IMR-90 (cell line): ENCODE results near the gene IFNG-AS1. TPM values are rescaled to one million over a fixed set of nuclear protein-coding genes. Genes with fewer than 3 reads are reported as not detected.

Experiments used
- ATAC-seq: fragments of 200-7000 bp; cut with Tn5 transposase; 2 replicates; pipeline ENCODE4 v1.9.1; 2020; ENCODE audit warnings: low read depth, mild to moderate bottlenecking, moderate library complexity
- BruUV-seq: library from RNA; stranded (reverse); fragments of 400-500 nt; replicated peaks from 2 replicates; lab custom pipeline; 2021; lab: Mats Ljungman, UMichigan
- CTCF ChIA-PET: fragments of 300-600 bp; formaldehyde crosslinking; extraction: SDS; loops from one replicate; lab custom pipeline; 2021; ENCODE audit warnings: antibody characterized with exemption; lab: Yijun Ruan, JAX
- POLR2A ChIA-PET: fragments of 300-600 bp; sonication (Branson Sonifier 250); formaldehyde crosslinking; loops from one replicate; lab custom pipeline; 2022; ENCODE audit warnings: antibody characterized with exemption; ENCODE audit not compliant: unreplicated experiment; lab: Charles Lee
- DNase-seq: peaks from one replicate; pipeline ENCODE4 v3.0.0; 2013
- H2AFZ ChIP-seq: replicated peaks from 2 replicates; pipeline ENCODE3; 2013; ENCODE audit warnings: low read length, mild to moderate bottlenecking; ENCODE audit not compliant: poor library complexity
- H2AK5ac ChIP-seq: 2 replicates; pipeline ENCODE4 v1.6.1; 2013; ENCODE audit warnings: low read depth, low read length, inconsistent platforms
- H2AK9ac ChIP-seq: replicated peaks from 2 replicates; pipeline ENCODE3; 2013; ENCODE audit warnings: mild to moderate bottlenecking, low read depth, low read length, moderate library complexity; ENCODE audit not compliant: poor library complexity
- H2BK120ac ChIP-seq: 2 replicates; pipeline ENCODE4 v1.6.1; 2013; ENCODE audit warnings: low read depth, low read length, inconsistent platforms
- H2BK15ac ChIP-seq: 3 replicates; pipeline ENCODE4 v1.6.1; 2013; ENCODE audit warnings: low read depth, low read length, inconsistent platforms
- H2BK20ac ChIP-seq: 2 replicates; pipeline ENCODE4 v1.6.1; 2013; ENCODE audit warnings: low read depth, mild to moderate bottlenecking, inconsistent platforms, low read length, moderate library complexity
- H2BK5ac ChIP-seq: 2 replicates; pipeline ENCODE4 v1.6.1; 2013; ENCODE audit warnings: mild to moderate bottlenecking, low read depth, low read length, inconsistent platforms; ENCODE audit not compliant: poor library complexity, severe bottlenecking
- H3K14ac ChIP-seq: replicated peaks from 2 replicates; pipeline ENCODE4 v1.6.1; 2013; ENCODE audit warnings: low read depth, low read length, inconsistent platforms
- H3K18ac ChIP-seq: 2 replicates; pipeline ENCODE4 v1.6.1; 2013; ENCODE audit warnings: low read depth, low read length, control low read depth
- H3K23ac ChIP-seq: 2 replicates; pipeline ENCODE4 v1.6.1; 2013; ENCODE audit warnings: low read depth, low read length, inconsistent platforms
- H3K27ac ChIP-seq: 2 replicates; pipeline ENCODE4 v1.5.1; 2013; ENCODE audit warnings: mild to moderate bottlenecking, control low read depth, low read length; ENCODE audit not compliant: insufficient read depth
- H3K27me3 ChIP-seq: 2 replicates; pipeline ENCODE4 v1.6.1; 2013; ENCODE audit warnings: low read length; ENCODE audit not compliant: control insufficient read depth, insufficient read depth
- H3K36me3 ChIP-seq: 2 replicates; pipeline ENCODE4 v1.6.1; 2013; ENCODE audit warnings: low read length, mixed read lengths; ENCODE audit not compliant: control insufficient read depth, insufficient read depth
- H3K4ac ChIP-seq: 2 replicates; pipeline ENCODE4 v1.6.1; 2013; ENCODE audit warnings: low read depth, low read length, inconsistent platforms
- H3K4me1 ChIP-seq: 2 replicates; pipeline ENCODE4 v1.6.1; 2013; ENCODE audit warnings: low read length, mixed read lengths; ENCODE audit not compliant: control insufficient read depth, insufficient read depth
- H3K4me2 ChIP-seq: 2 replicates; pipeline ENCODE4 v1.6.1; 2013; ENCODE audit warnings: low read depth, mild to moderate bottlenecking, control low read depth, low read length, moderate library complexity
- H3K4me3 ChIP-seq: 2 replicates; pipeline ENCODE4 v1.5.1; 2013; ENCODE audit warnings: low read depth, mild to moderate bottlenecking, control low read depth, low read length, moderate library complexity; ENCODE audit not compliant: insufficient read depth
- H3K56ac ChIP-seq: 2 replicates; pipeline ENCODE4 v1.6.1; 2013; ENCODE audit warnings: low read length, inconsistent platforms; ENCODE audit not compliant: insufficient read depth; ENCODE audit errors: extremely low read depth
- H3K79me1 ChIP-seq, 2 experiments: 2 replicates each; pipeline ENCODE4 v1.6.1; 2013; ENCODE audit warnings: low read length in 2 of 2, inconsistent platforms in 1 of 2, low read depth in 1 of 2
- H3K9ac ChIP-seq: 2 replicates; pipeline ENCODE4 v1.6.1; 2013; ENCODE audit warnings: low read depth, low read length, control low read depth
- H3K9me1 ChIP-seq: 2 replicates; pipeline ENCODE4 v1.6.1; 2013; ENCODE audit warnings: low read length, inconsistent platforms; ENCODE audit not compliant: insufficient read depth
- H3K9me3 ChIP-seq: 2 replicates; pipeline ENCODE4 v1.6.1; 2013; ENCODE audit warnings: low read length; ENCODE audit not compliant: control insufficient read depth, insufficient read depth
- H4K20me1 ChIP-seq: 2 replicates; pipeline ENCODE4 v1.6.1; 2013; ENCODE audit warnings: low read length, inconsistent platforms; ENCODE audit not compliant: insufficient read depth
- H4K5ac ChIP-seq: 2 replicates; pipeline ENCODE4 v1.6.1; 2013; ENCODE audit warnings: mild to moderate bottlenecking, low read depth, low read length, control low read depth
- H4K8ac ChIP-seq, 2 experiments: 2 replicates each; pipeline ENCODE4 v1.6.1; 2013; ENCODE audit warnings: low read depth in 2 of 2, low read length in 2 of 2, control low read depth in 1 of 2, inconsistent platforms in 1 of 2
- H4K91ac ChIP-seq: 2 replicates; pipeline ENCODE4 v1.6.1; 2013; ENCODE audit warnings: low read depth, low read length, inconsistent platforms; ENCODE audit not compliant: insufficient read depth
- BHLHE40 ChIP-seq: fragments of 150-350 bp; IDR thresholded peaks from 2 replicates; pipeline ENCODE4 v1.6.1; 2016; ENCODE audit warnings: mild to moderate bottlenecking, low read depth, low read length
- CEBPB ChIP-seq: IDR thresholded peaks from 2 replicates; pipeline ENCODE4 v1.6.1; 2012; ENCODE audit warnings: low read depth, low read length, improper control_type of control experiment
- FOS ChIP-seq: fragments of 150-350 bp; IDR thresholded peaks from 2 replicates; pipeline ENCODE4 v1.6.1; 2016; ENCODE audit warnings: low read depth, low read length
- MAFK ChIP-seq: IDR thresholded peaks from 2 replicates; pipeline ENCODE4 v1.6.1; 2012; ENCODE audit warnings: low read depth, low read length, improper control_type of control experiment
- MAZ ChIP-seq: IDR thresholded peaks from 2 replicates; pipeline ENCODE4 v1.6.1; 2012; ENCODE audit warnings: low read depth, mild to moderate bottlenecking, low read length, improper control_type of control experiment, moderate library complexity, borderline replicate concordance
- MXI1 ChIP-seq: IDR thresholded peaks from 2 replicates; pipeline ENCODE4 v1.6.1; 2012; ENCODE audit warnings: low read depth, mild to moderate bottlenecking, low read length, moderate library complexity, borderline replicate concordance
- NFE2L2 ChIP-seq: fragments of 150-350 bp; IDR thresholded peaks from 2 replicates; pipeline ENCODE4 v1.6.1; 2016; ENCODE audit warnings: low read depth, mild to moderate bottlenecking, low read length
- POLR2A ChIP-seq: IDR thresholded peaks from 2 replicates; pipeline ENCODE4 v1.6.1; 2012; ENCODE audit warnings: mild to moderate bottlenecking, low read depth, low read length
- RAD21 ChIP-seq: IDR thresholded peaks from 2 replicates; pipeline ENCODE4 v1.6.1; 2012; ENCODE audit warnings: low read length, improper control_type of control experiment
- RCOR1 ChIP-seq: IDR thresholded peaks from 2 replicates; pipeline ENCODE4 v1.6.1; 2012; ENCODE audit warnings: mild to moderate bottlenecking, low read length, improper control_type of control experiment; ENCODE audit not compliant: insufficient replicate concordance
- RFX5 ChIP-seq: IDR thresholded peaks from 2 replicates; pipeline ENCODE4 v1.8.0; 2012; ENCODE audit warnings: low read depth, mild to moderate bottlenecking, low read length, moderate library complexity
- SMC3 ChIP-seq: fragments of 150-350 bp; IDR thresholded peaks from 2 replicates; pipeline ENCODE4 v1.6.1; 2016; ENCODE audit warnings: low read depth, mild to moderate bottlenecking, antibody characterized with exemption, low read length, moderate library complexity
- WGBS, 2 experiments: methylation state at CpG; one replicate each; pipeline versions ENCODE4 v1.1.5 to v1.1.7; 2013; ENCODE audit warnings: missing lambda C conversion rate in 2 of 2; ENCODE audit not compliant: insufficient read length in 1 of 2; ENCODE audit errors: extremely low coverage in 2 of 2; 5-methylcytosine and 5-hydroxymethylcytosine counted together
- dilution Hi-C: fragments of 300-500 bp; cut with HindIII; formaldehyde crosslinking; loops from one replicate; pipeline ENCODE4 v1.14.3; 2018; ENCODE audit warnings: low sequenced_read_pairs; ENCODE audit not compliant: unreplicated experiment
- in situ Hi-C: fragments of 300-500 bp; cut with MboI; formaldehyde crosslinking; loops from 3 replicates; pipeline ENCODE4 v1.14.3; 2019; ENCODE audit warnings: low sequenced_read_pairs, inconsistent platforms, mixed read lengths
- intact Hi-C: fragments of 100-400 bp; cut with micrococcal nuclease; formaldehyde crosslinking; loops from 2 replicates; pipeline ENCODE4 v1.10.0; 2022
- polyA plus RNA-seq, 3 experiments: library from polyadenylated mRNA; depleted of rRNA; stranded (reverse); fragments of >200 nt; gene quantifications; 2 replicates each; pipeline ENCODE4 v1.2.3, GENCODE V29; 2012; ENCODE audit warnings: low replicate concordance in 1 of 3
- total RNA-seq: library from RNA; depleted of rRNA; stranded (reverse); fragments of >200 nt; gene quantifications from 2 replicates; pipeline ENCODE4 v1.2.3, GENCODE V29; 2012
- TF ChIP-seq, protein P1 (sequence below): fragments of 150-350 bp; IDR thresholded peaks from 2 replicates; pipeline ENCODE4 v1.6.1; 2017; ENCODE audit warnings: mild to moderate bottlenecking, antibody characterized with exemption, low read length, low read depth
- TF ChIP-seq, protein P2 (sequence below): fragments of 150-350 bp; IDR thresholded peaks from 2 replicates; pipeline ENCODE4 v1.6.1; 2016; ENCODE audit warnings: low read depth, mild to moderate bottlenecking, low read length, moderate library complexity, borderline replicate concordance

IFNG-AS1 gene
- total and polyA plus RNA-seq, 2 of the 4 experiments (the other 2 are of a cell fraction) = not detected

DNA sequence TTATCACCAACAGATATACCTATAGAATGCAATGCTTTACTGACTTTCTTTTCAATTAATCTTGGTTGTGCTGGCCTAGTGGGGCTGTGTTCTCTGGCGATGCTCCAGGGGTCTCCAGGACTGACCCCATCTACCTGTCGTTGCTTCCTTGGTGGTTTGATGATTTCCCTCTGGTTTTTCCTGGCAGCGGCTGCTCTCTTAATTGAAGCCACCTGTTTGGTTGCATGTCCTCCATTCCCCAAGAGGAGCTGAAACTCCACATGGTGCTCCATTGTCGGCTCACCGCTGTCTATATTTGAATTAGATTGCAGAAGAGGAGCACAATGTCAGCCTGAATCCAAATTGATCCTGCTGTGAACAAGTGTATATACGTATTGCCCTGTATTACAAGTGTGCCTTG lies 7.1 kb upstream of the IFNG-AS1 start:
- ATAC-seq = no peak
- BruUV-seq = no TSS peak
- H3K9me3 ChIP-seq = no peaks in the 10 kb centered on the region
- no peak overlapping the region; the same call in 2 of the 3 replicates for H2BK15ac ChIP-seq
- TF ChIP-seq MXI1 (no peak), RAD21 (no peak), CEBPB (no peak), MAFK (no peak), RFX5 (no peak), RCOR1 (no peak), NFE2L2 (no peak), MAZ (no peak), SMC3 (no peak), FOS (no peak), POLR2A (no peak), BHLHE40 (no peak)
- TF ChIP-seq, protein P1, sequence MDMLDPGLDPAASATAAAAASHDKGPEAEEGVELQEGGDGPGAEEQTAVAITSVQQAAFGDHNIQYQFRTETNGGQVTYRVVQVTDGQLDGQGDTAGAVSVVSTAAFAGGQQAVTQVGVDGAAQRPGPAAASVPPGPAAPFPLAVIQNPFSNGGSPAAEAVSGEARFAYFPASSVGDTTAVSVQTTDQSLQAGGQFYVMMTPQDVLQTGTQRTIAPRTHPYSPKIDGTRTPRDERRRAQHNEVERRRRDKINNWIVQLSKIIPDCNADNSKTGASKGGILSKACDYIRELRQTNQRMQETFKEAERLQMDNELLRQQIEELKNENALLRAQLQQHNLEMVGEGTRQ = no peak
- TF ChIP-seq, protein P2, sequence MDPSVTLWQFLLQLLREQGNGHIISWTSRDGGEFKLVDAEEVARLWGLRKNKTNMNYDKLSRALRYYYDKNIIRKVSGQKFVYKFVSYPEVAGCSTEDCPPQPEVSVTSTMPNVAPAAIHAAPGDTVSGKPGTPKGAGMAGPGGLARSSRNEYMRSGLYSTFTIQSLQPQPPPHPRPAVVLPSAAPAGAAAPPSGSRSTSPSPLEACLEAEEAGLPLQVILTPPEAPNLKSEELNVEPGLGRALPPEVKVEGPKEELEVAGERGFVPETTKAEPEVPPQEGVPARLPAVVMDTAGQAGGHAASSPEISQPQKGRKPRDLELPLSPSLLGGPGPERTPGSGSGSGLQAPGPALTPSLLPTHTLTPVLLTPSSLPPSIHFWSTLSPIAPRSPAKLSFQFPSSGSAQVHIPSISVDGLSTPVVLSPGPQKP = no peak
- WGBS, 2 experiments = 80% methylated on average over 1 of the region's 6 CpGs; no CpG with 5 or more reads in 1 of the 2 experiments
- ChIA-PET POLR2A (no interaction called here), CTCF (no interaction called here)
- no peak for DNase-seq
- H2BK120ac ChIP-seq = no peak overlapping the region
- H3K36me3 ChIP-seq = no peaks in the 10 kb centered on the region
- peaks cover 3% of the 10 kb centered on the region; the same call in 1 of the 2 replicates for H3K4me1 ChIP-seq
- no peak overlapping the region for H3K14ac ChIP-seq
- H3K4me2 ChIP-seq = no peak overlapping the region
- H3K23ac ChIP-seq = no peak overlapping the region
- dilution Hi-C loops (no loop called here), in situ Hi-C loops (no loop called here), intact Hi-C loops (no loop called here)
- H3K79me1 ChIP-seq = no peaks in the 10 kb centered on the region
- no peak overlapping the region for H4K5ac ChIP-seq
- no peak overlapping the region for H4K91ac ChIP-seq
- H3K4me3 ChIP-seq = no peak overlapping the region
- peak overlapping the region; percentile 33; the same call in 1 of the 2 replicates for H2AK5ac ChIP-seq
- no peaks in the 10 kb centered on the region for H3K9me1 ChIP-seq
- H3K9ac ChIP-seq = no peak overlapping the region
- no peak overlapping the region for H3K18ac ChIP-seq
- no peak overlapping the region for H3K27ac ChIP-seq
- no peak overlapping the region for H2AK9ac ChIP-seq
- no peak overlapping the region for H2BK5ac ChIP-seq
- H3K56ac ChIP-seq = no peak overlapping the region
- H3K4ac ChIP-seq = no peak overlapping the region
- H2BK20ac ChIP-seq = no peak overlapping the region
- no peaks in the 10 kb centered on the region for H3K27me3 ChIP-seq
- H2AFZ ChIP-seq = no peak overlapping the region
- no peak overlapping the region for H4K8ac ChIP-seq
- no peaks in the 10 kb centered on the region for H4K20me1 ChIP-seq
